ENCODE data around the gene SELENOM. TPM values are rescaled to one million over a fixed set of nuclear protein-coding genes. Genes with fewer than 3 reads are reported as not detected.
A peak's percentile ranks its signal among the peaks of the same experiment; 100 is the strongest.

The SELENOM gene
- total RNA-seq: 10 to 100 TPM; 27.1 to 61.7 TPM

DNA sequence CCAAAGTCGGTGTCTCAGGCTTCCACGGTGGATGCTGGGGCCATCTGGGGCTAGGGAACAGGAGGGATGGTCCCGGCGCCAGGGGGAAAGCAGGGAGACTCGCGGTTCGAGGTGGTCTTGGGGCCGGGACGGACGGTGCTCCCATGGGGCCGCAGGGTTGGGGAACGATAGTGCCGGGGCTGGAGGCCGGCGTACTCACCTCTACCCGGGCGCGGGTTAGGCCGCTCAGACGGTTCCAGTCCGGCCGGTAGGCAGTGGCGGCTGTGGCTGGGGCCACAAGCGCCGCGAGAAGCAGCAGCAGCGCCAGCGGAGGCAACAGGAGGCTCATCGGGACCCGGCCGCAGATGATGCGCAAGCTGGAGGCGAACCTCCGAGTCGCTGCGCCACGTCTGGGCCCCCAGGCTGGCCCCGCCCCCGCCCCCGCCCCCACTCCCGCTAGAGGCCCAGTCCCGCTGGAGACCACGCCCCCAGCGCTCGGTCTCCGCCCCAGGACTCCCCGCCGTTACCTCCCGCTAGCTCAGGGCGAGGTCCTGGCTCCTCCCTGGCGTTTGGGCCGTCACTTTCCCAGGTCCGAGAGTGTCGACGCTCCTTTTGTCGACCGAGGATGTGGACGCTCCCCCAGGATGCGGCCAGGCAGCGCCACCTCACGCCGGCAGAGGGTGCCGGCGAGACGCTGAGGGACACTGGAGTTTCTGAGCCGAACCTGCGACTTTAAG is at the start of gene SELENOM:
SELENOM (minus strand) TSS at position 391 of the 716 bp plus-strand sequence; CDS start at position 328, 63 bp downstream.
- peak within 1 kb of the TSS; percentile 85 for H3K27ac ChIP-seq
- H3K27me3 ChIP-seq: no peaks in the 10 kb centered on the region
- peak within 1 kb of the TSS; percentile 60 for H3K4me3 ChIP-seq
- peak; percentile 83 for TF ChIP-seq CTCF (IDR thresholded peaks at IDR 0.05)
- no peaks in the 10 kb centered on the region for H3K36me3 ChIP-seq
- no peaks in the 10 kb centered on the region for H3K4me1 ChIP-seq
- no peaks in the 10 kb centered on the region for H3K9me3 ChIP-seq
- peak within 1 kb of the TSS; percentile 78 to 96 for H3K9ac ChIP-seq (ENCODE audit: low read depth in 2 of 2, low read length in 2 of 2)
- DNase-seq: peak; percentile 97
- intact Hi-C loops (cut with DNase I): loop anchor here (5.0 kb wide), 1 partner anchor 40 kb away; no protein-coding TSS in a partner anchor

- H3K36me3 ChIP-seq: no peaks in the 10 kb centered on the region
- H3K9me3 ChIP-seq: no peaks in the 10 kb centered on the region
- intact Hi-C loops (cut with DNase I): no loop called here
- H3K27ac ChIP-seq: peak overlapping the region; percentile 12
- no peak overlapping the region for H3K4me3 ChIP-seq
- no peaks in the 10 kb centered on the region for H3K4me1 ChIP-seq
- H3K9ac ChIP-seq (ENCODE audit: low read depth in 2 of 2, low read length in 2 of 2): no peak overlapping the region
- no peak for DNase-seq
- no peaks in the 10 kb centered on the region for H3K27me3 ChIP-seq
- no peak for TF ChIP-seq CTCF (IDR thresholded peaks at IDR 0.05)
Observed at GRCh38 chr22:31155422-31155821, 48.1 kb upstream of the SELENOM start.

DNA sequence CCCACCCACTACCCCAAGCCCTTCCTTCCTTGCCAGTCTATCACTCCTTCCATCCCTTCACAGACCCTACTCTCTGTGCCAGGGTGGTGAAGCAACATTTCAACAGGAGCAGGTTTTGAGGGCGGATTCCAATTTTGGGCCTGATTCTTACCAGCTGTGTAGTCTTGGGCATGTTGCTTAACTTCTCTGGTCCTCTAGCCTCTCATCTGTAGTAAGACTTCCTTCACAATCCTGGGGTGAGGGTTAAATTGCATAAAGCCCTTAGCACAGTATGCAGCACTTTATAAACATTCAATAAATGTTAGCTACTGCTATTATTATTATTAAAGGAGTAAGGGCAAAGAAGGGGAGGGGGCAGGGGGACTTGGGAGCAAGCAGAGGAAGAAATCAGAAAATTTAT is 47.6 kb upstream of the SELENOM start:
- DNase-seq: no peak
- peak overlapping the region; percentile 12 for H3K27ac ChIP-seq
- H3K27me3 ChIP-seq: no peaks in the 10 kb centered on the region
- H3K9ac ChIP-seq (ENCODE audit: low read depth in 2 of 2, low read length in 2 of 2): no peak overlapping the region
- H3K9me3 ChIP-seq: no peaks in the 10 kb centered on the region
- H3K4me3 ChIP-seq: no peak overlapping the region
- no peaks in the 10 kb centered on the region for H3K36me3 ChIP-seq
- no peak for TF ChIP-seq CTCF (IDR thresholded peaks at IDR 0.05)
- no peaks in the 10 kb centered on the region for H3K4me1 ChIP-seq
- intact Hi-C loops (cut with DNase I): no loop called here

DNA sequence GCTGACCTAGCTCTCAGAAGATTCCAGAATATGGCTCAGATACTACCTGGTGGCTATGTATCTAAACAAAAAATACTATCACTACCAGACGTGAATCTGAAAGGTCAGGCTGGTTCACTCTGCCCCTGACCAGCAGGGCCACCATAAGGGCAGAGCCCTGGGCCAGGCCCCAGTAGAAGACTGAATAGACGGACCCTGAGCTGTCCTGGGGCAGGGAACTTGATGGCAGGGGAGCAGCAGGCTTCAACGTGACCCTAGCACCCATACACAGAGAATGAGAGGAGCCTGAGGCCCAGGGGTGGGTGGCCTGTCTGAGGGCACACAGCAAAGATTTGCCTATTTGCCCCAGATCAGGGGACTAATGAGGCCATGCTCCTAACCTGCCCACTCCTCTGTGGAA is 46.0 kb upstream of the SELENOM start:
- H3K9me3 ChIP-seq: no peaks in the 10 kb centered on the region
- intact Hi-C loops (cut with DNase I): no loop called here
- no peaks in the 10 kb centered on the region for H3K36me3 ChIP-seq
- H3K4me3 ChIP-seq: no peak overlapping the region
- no peak overlapping the region for H3K27ac ChIP-seq
- no peaks in the 10 kb centered on the region for H3K4me1 ChIP-seq
- DNase-seq: no peak
- TF ChIP-seq CTCF (IDR thresholded peaks at IDR 0.05): no peak
- no peaks in the 10 kb centered on the region for H3K27me3 ChIP-seq
- H3K9ac ChIP-seq (ENCODE audit: low read depth in 2 of 2, low read length in 2 of 2): no peak overlapping the region

DNA sequence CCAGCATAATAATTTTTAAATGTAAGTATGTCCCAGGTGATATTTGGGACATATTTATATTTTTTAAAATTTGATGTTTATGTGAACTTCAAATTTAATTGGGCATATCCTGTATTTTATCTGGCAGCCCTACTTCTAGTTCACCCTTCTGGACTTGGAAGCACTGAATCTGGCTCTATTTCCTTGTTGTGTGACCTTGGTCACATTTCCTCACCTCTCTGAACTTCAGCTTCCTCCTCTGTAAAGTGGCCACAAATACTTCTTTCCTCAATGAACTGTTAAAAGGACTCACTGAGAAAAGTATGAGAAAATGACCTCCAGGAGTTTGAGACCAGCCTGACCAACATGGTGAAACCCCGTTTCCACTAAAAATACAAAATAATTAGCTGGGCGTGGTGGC is 44.5 kb upstream of the SELENOM start:
- Histone ChIP-seq H3K36me3 (no peaks in the 10 kb centered on the region), H3K27ac (no peak overlapping the region), H3K27me3 (no peaks in the 10 kb centered on the region), H3K4me3 (no peak overlapping the region), H3K9ac (ENCODE audit: low read depth in 2 of 2, low read length in 2 of 2) (no peak overlapping the region), H3K4me1 (no peaks in the 10 kb centered on the region), H3K9me3 (no peaks in the 10 kb centered on the region)
- DNase-seq: no peak
- intact Hi-C loops (cut with DNase I): no loop called here
- no peak for TF ChIP-seq CTCF (IDR thresholded peaks at IDR 0.05)

Data from colonic mucosa (tissue), 4 donors.